Muscle of leg (tissue), 11 donors: ENCODE results near the gene NDUFV2. TPM values are rescaled to one million over a fixed set of nuclear protein-coding genes. Genes with fewer than 3 reads are reported as not detected.
"Not testable (repeated sequence)": the region's sequence is repeated elsewhere in the genome, so short reads cannot be mapped to it uniquely, and the experiment has no call there.

ENCODE experiments used
- DNase-seq: peaks from one replicate; pipeline ENCODE4 v3.0.0; 2013
- H3K27ac ChIP-seq: one replicate; pipeline ENCODE4 v1.5.1; 2013; ENCODE audit warnings: mild to moderate bottlenecking, low read length, control low read depth
- H3K27me3 ChIP-seq: one replicate; pipeline ENCODE4 v1.6.1; 2013; ENCODE audit warnings: low read length; ENCODE audit not compliant: control insufficient read depth, insufficient read depth
- H3K36me3 ChIP-seq: one replicate; pipeline ENCODE4 v1.6.1; 2013; ENCODE audit warnings: low read length; ENCODE audit not compliant: control insufficient read depth, insufficient read depth
- H3K4me1 ChIP-seq: one replicate; pipeline ENCODE4 v1.6.1; 2013; ENCODE audit warnings: low read length; ENCODE audit not compliant: control insufficient read depth, insufficient read depth
- H3K4me3 ChIP-seq: one replicate; pipeline ENCODE4 v1.5.1; 2013; ENCODE audit warnings: low read length, control low read depth
- H3K9me3 ChIP-seq: replicated peaks from 2 replicates; pipeline ENCODE4 v1.6.1; 2013; ENCODE audit warnings: low read depth, low read length; ENCODE audit not compliant: control insufficient read depth
- WGBS: methylation state at CpG from one replicate; pipeline ENCODE4 v1.1.5; 2013; ENCODE audit warnings: missing lambda C conversion rate; ENCODE audit not compliant: insufficient coverage; 5-methylcytosine and 5-hydroxymethylcytosine counted together
- polyA plus RNA-seq, 8 donors: library from polyadenylated mRNA; unstranded; fragments of 120-200 nt; gene quantifications; one replicate each; pipeline versions ENCODE4 v1.2.1 to v1.2.3, GENCODE V29; 2013; ENCODE audit warnings: inconsistent platforms in 1 of 8, low replicate concordance in 1 of 8; ENCODE audit not compliant: insufficient read length in 8 of 8, insufficient read depth in 1 of 8
- total RNA-seq: library from RNA; stranded (reverse); fragments of 120-200 nt; gene quantifications from one replicate; pipeline ENCODE4 v1.2.4, GENCODE V29; 2013

Gene NDUFV2
- total and polyA plus RNA-seq, 9 donors = 68.5 to 155 (median 92.4) TPM

GRCh38 chr18:9165883-9166282 lies 63.4 kb downstream of the NDUFV2 start:
- not testable (repeated sequence) for H3K27me3 ChIP-seq, DNase-seq, H3K36me3 ChIP-seq, H3K4me3 ChIP-seq, H3K27ac ChIP-seq, H3K4me1 ChIP-seq
- WGBS = no CpG with 5 or more reads among the region's 3 CpGs
- H3K9me3 ChIP-seq = peaks cover 12% of the 10 kb centered on the region

- WGBS = no CpG with 5 or more reads among the region's 3 CpGs
- H3K27me3 ChIP-seq, H3K36me3 ChIP-seq, DNase-seq, H3K4me3 ChIP-seq, H3K9me3 ChIP-seq, H3K4me1 ChIP-seq, H3K27ac ChIP-seq: not testable (repeated sequence)
Measured at GRCh38 chr18:9169515-9169914, 67.0 kb downstream of the NDUFV2 start.

- H3K36me3 ChIP-seq, H3K4me1 ChIP-seq, H3K27ac ChIP-seq, H3K9me3 ChIP-seq, DNase-seq, H3K27me3 ChIP-seq, H3K4me3 ChIP-seq: not testable (repeated sequence)
- WGBS = 92% methylated on average over 2 of the region's 3 CpGs
Measured at GRCh38 chr18:9171919-9172318, 69.4 kb downstream of the NDUFV2 start.

- Histone ChIP-seq H3K36me3 (no peaks in the 10 kb centered on the region), H3K27me3 (no peaks in the 10 kb centered on the region), H3K9me3 (peaks cover 2% of the 10 kb centered on the region), H3K4me3 (no peak overlapping the region), H3K4me1 (peaks cover 2% of the 10 kb centered on the region), H3K27ac (no peak overlapping the region)
- no peak for DNase-seq
- WGBS = no CpG with 5 or more reads among the region's 4 CpGs
Measured at GRCh38 chr18:9172506-9173127, 70.1 kb downstream of the NDUFV2 start.

- Histone ChIP-seq H3K27me3 (no peaks in the 10 kb centered on the region), H3K27ac (no peak overlapping the region), H3K4me1 (peaks cover 2% of the 10 kb centered on the region), H3K36me3 (no peaks in the 10 kb centered on the region), H3K9me3 (peaks cover 2% of the 10 kb centered on the region), H3K4me3 (no peak overlapping the region)
- WGBS = 38% methylated on average over 1 of the region's 6 CpGs
- peak; percentile 4 for DNase-seq
Measured at GRCh38 chr18:9173770-9174233, 71.3 kb downstream of the NDUFV2 start.

GRCh38 chr18:9174302-9174701 lies 71.8 kb downstream of the NDUFV2 start:
- Histone ChIP-seq H3K4me1 (peaks cover 2% of the 10 kb centered on the region), H3K36me3 (no peaks in the 10 kb centered on the region), H3K9me3 (peaks cover 2% of the 10 kb centered on the region), H3K4me3 (no peak overlapping the region), H3K27me3 (no peaks in the 10 kb centered on the region), H3K27ac (no peak overlapping the region)
- WGBS = 87% methylated on average over 3 of the region's 4 CpGs
- no peak for DNase-seq

- no peak overlapping the region for H3K27ac ChIP-seq
- H3K36me3 ChIP-seq = no peaks in the 10 kb centered on the region
- peaks cover 2% of the 10 kb centered on the region for H3K4me1 ChIP-seq
- peaks cover 2% of the 10 kb centered on the region for H3K9me3 ChIP-seq
- no peak for DNase-seq
- no CpG with 5 or more reads among the region's 1 CpG for WGBS
- H3K4me3 ChIP-seq = no peak overlapping the region
- no peaks in the 10 kb centered on the region for H3K27me3 ChIP-seq
Measured at GRCh38 chr18:9175115-9175514, 72.6 kb downstream of the NDUFV2 start.

GRCh38 chr18:9177031-9177430 lies 74.5 kb downstream of the NDUFV2 start:
- Histone ChIP-seq H3K9me3 (no peaks in the 10 kb centered on the region), H3K4me3 (no peak overlapping the region), H3K4me1 (peaks cover 2% of the 10 kb centered on the region), H3K27ac (no peak overlapping the region), H3K27me3 (no peaks in the 10 kb centered on the region), H3K36me3 (no peaks in the 10 kb centered on the region)
- 83% methylated on average over 1 of the region's 6 CpGs for WGBS
- no peak for DNase-seq

GRCh38 chr18:9177466-9177865 lies 75.0 kb downstream of the NDUFV2 start:
- Histone ChIP-seq H3K4me1 (peaks cover 2% of the 10 kb centered on the region), H3K9me3 (no peaks in the 10 kb centered on the region), H3K27me3 (no peaks in the 10 kb centered on the region), H3K27ac (no peak overlapping the region), H3K4me3 (no peak overlapping the region), H3K36me3 (no peaks in the 10 kb centered on the region)
- 60% methylated on average over 1 of the region's 4 CpGs for WGBS
- no peak for DNase-seq

GRCh38 chr18:9178557-9178956 lies 76.1 kb downstream of the NDUFV2 start:
- no peak overlapping the region for H3K4me3 ChIP-seq
- no peak overlapping the region for H3K27ac ChIP-seq
- H3K4me1 ChIP-seq = peaks cover 2% of the 10 kb centered on the region
- no peaks in the 10 kb centered on the region for H3K36me3 ChIP-seq
- H3K27me3 ChIP-seq = no peaks in the 10 kb centered on the region
- no peaks in the 10 kb centered on the region for H3K9me3 ChIP-seq
- no CpG with 5 or more reads among the region's 1 CpG for WGBS
- DNase-seq = no peak

- Histone ChIP-seq H3K4me3 (no peak overlapping the region), H3K36me3 (peaks cover 3% of the 10 kb centered on the region), H3K4me1 (no peaks in the 10 kb centered on the region), H3K27ac (no peak overlapping the region), H3K27me3 (no peaks in the 10 kb centered on the region), H3K9me3 (no peaks in the 10 kb centered on the region)
- WGBS = no CpG with 5 or more reads among the region's 3 CpGs
- no peak for DNase-seq
Measured at GRCh38 chr18:9181275-9181674, 78.8 kb downstream of the NDUFV2 start.
